ENCODE results near the gene TNIK.

GRCh38 chr3:171095063-171095462 lies 365.1 kb downstream of the TNIK start:
- TF ChIP-seq CTCF (conservative IDR thresholded peaks at IDR 0.05; ENCODE audit: low read depth, low read length), result no peak
- TF ChIP-seq EZH2 (IDR thresholded peaks at IDR 0.05; ENCODE audit: low read length, unreplicated experiment), result no peak
